Body of pancreas (tissue), 4 donors: ENCODE measurements around the gene DNAJA4. TPM values are rescaled to one million over a fixed set of nuclear protein-coding genes. Genes with fewer than 3 reads are reported as not detected.

Source experiments
- ATAC-seq: fragments of 150-250 bp; one replicate; pipeline ENCODE4 v1.9.1; 2016
- DNase-seq, 4 donors: peaks; one replicate each; pipeline ENCODE4 v3.0.0-alpha.2; 2019
- H3K27ac ChIP-seq, 4 donors: fragments of 200-600 bp; sonication (generic); 1 replicate in 3 of 4; 2 replicates in 1 of 4; pipeline versions ENCODE4 v1.5.1 to v1.6.1; 2016 to 2019; ENCODE audit warnings: mild to moderate bottlenecking in 1 of 4, mixed read lengths in 1 of 4, moderate library complexity in 1 of 4
- H3K27me3 ChIP-seq, 2 donors: fragments of 200-600 bp; sonication (generic); one replicate each; pipeline ENCODE4 v1.6.0; 2016; ENCODE audit warnings: mild to moderate bottlenecking in 1 of 2
- H3K36me3 ChIP-seq, 2 donors: fragments of 200-600 bp; sonication (generic); replicated peaks in 1 of 2; 2 replicates each; pipeline ENCODE4 v1.5.1; 2016; ENCODE audit warnings: low read depth in 2 of 2; ENCODE audit not compliant: insufficient read depth in 1 of 2
- H3K4me1 ChIP-seq: fragments of 200-600 bp; sonication (generic); one replicate; pipeline ENCODE4 v1.6.0; 2016
- H3K4me3 ChIP-seq, 2 donors: fragments of 200-600 bp; sonication (generic); 1 replicate in 1 of 2; 2 replicates in 1 of 2; pipeline ENCODE4 v1.5.1; 2016 to 2019
- H3K9me3 ChIP-seq, 3 donors: fragments of 200-600 bp; sonication (generic); 1 replicate in 2 of 3; 2 replicates in 1 of 3; pipeline ENCODE4 v1.5.1; 2016
- CTCF ChIP-seq, 7 experiments: fragments of 450-650 bp in 4 of 7; fragments of 200-600 bp in 3 of 7; sonication (generic) in 3 of 7; IDR thresholded peaks; one replicate each; pipeline ENCODE4 v1.5.1; 2016 to 2019; ENCODE audit warnings: antibody characterized with exemption in 7 of 7
- POLR2A ChIP-seq, 3 donors: fragments of 450-650 bp; IDR thresholded peaks; one replicate each; pipeline ENCODE4 v1.6.1; 2016; ENCODE audit warnings: antibody characterized with exemption in 3 of 3, mild to moderate bottlenecking in 2 of 3
- WGBS, 2 donors: methylation state at CpG; one replicate each; pipeline ENCODE4 v1.1.5; 2017; 5-methylcytosine and 5-hydroxymethylcytosine counted together
- intact Hi-C: fragments of 100-400 bp; cut with DNase I; formaldehyde crosslinking; loops from one replicate; pipeline ENCODE4 v1.15.1; 2023
- total RNA-seq, 2 donors: library from RNA; depleted of rRNA; stranded (reverse); fragments of >200 nt; gene quantifications; one replicate each; pipeline ENCODE4 v1.1.0, GENCODE V29; 2016

The DNAJA4 gene
- total RNA-seq, 2 donors from 2014 or later, result 5.9 to 8.0 TPM

- Histone ChIP-seq H3K27me3 (no peaks in the 10 kb centered on the region), H3K4me1 (no peaks in the 10 kb centered on the region), H3K9me3 (no peaks in the 10 kb centered on the region), H3K4me3 (no peak overlapping the region), H3K27ac (no peak overlapping the region), H3K36me3 (no peaks in the 10 kb centered on the region)
- TF ChIP-seq CTCF (IDR thresholded peaks at IDR 0.05) (no peak), POLR2A (IDR thresholded peaks at IDR 0.05) (no peak)
- WGBS, 2 donors, result 74 to 77% methylated on average over 3 of the region's 3 CpGs
- DNase-seq, result no peak
- no peak for ATAC-seq
- intact Hi-C loops, result no loop called here
Observed at GRCh38 chr15:78257681-78258080, 6.7 kb upstream of the DNAJA4 start.

- DNase-seq (no peak), ATAC-seq (no peak)
- H3K9me3 ChIP-seq, result no peaks in the 10 kb centered on the region
- TF ChIP-seq POLR2A (IDR thresholded peaks at IDR 0.05) (no peak), CTCF (IDR thresholded peaks at IDR 0.05) (no peak)
- H3K4me1 ChIP-seq, result peaks cover 4% of the 10 kb centered on the region
- no peaks in the 10 kb centered on the region for H3K27me3 ChIP-seq
- WGBS, 2 donors, result 79 to 84% methylated on average over 3 of the region's 3 CpGs
- H3K4me3 ChIP-seq, result no peak overlapping the region
- H3K27ac ChIP-seq, result no peak overlapping the region
- intact Hi-C loops, result no loop called here
- H3K36me3 ChIP-seq, result no peaks in the 10 kb centered on the region
Observed at GRCh38 chr15:78259232-78259631, 5.1 kb upstream of the DNAJA4 start.

DNA sequence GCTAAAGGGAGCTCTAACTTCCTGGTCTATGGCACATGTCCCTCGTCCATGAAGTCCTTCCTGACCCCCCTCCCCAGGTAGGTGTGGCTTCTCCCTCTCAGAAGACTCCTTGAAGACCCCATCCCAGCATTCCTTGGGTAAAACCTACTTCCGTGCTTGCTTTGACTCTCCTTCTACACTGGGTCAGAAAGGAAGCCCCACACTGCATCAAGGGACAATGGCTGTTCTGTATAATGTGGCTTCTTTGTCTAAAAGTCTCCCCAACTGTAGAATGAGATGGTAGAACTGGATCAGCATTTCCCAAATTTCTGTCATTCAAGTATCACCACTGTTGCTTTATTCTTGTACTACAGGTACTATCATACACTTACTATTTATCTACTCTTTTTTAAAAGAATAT lies 3.9 kb upstream of the DNAJA4 start:
- Histone ChIP-seq H3K4me3 (no peak overlapping the region), H3K27ac (no peak overlapping the region), H3K9me3 (no peaks in the 10 kb centered on the region), H3K4me1 (peaks cover 13% of the 10 kb centered on the region), H3K36me3 (no peaks in the 10 kb centered on the region), H3K27me3 (no peaks in the 10 kb centered on the region)
- 78 to 79% methylated on average over 2 of the region's 2 CpGs for WGBS, 2 donors
- intact Hi-C loops, result no loop called here
- TF ChIP-seq CTCF (IDR thresholded peaks at IDR 0.05) (no peak), POLR2A (IDR thresholded peaks at IDR 0.05) (no peak)
- DNase-seq (no peak), ATAC-seq (no peak)

DNA sequence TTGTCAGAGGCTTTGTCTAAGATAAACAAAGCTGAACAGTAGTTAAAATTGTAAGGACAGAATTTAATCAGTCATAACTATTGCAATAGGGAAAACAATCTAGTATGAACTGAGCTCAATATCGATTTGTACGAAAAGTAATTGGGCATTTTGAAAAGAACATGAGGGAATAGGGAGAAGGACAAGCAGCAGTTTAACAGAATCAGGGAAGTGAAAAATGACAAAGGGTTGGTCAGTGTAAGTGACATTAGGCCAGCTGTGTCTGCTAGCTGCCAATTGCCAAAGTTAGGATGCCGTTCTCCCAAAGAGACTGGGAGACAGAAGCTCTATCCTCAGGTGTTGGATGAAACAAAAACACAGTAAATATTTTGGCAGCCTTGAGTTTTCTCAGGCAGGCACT lies 3.3 kb upstream of the DNAJA4 start:
- TF ChIP-seq POLR2A (IDR thresholded peaks at IDR 0.05), result no peak
- TF ChIP-seq CTCF (IDR thresholded peaks at IDR 0.05), result no peak
- intact Hi-C loops, result no loop called here
- WGBS, 2 donors, result 28 to 42% methylated on average over 3 of the region's 3 CpGs
- H3K27me3 ChIP-seq, result no peaks in the 10 kb centered on the region
- peaks cover 18% of the 10 kb centered on the region for H3K4me1 ChIP-seq
- DNase-seq (no peak), ATAC-seq (no peak)
- H3K9me3 ChIP-seq, result no peaks in the 10 kb centered on the region
- H3K4me3 ChIP-seq, result no peak overlapping the region
- no peaks in the 10 kb centered on the region for H3K36me3 ChIP-seq
- H3K27ac ChIP-seq, result no peak overlapping the region

DNA sequence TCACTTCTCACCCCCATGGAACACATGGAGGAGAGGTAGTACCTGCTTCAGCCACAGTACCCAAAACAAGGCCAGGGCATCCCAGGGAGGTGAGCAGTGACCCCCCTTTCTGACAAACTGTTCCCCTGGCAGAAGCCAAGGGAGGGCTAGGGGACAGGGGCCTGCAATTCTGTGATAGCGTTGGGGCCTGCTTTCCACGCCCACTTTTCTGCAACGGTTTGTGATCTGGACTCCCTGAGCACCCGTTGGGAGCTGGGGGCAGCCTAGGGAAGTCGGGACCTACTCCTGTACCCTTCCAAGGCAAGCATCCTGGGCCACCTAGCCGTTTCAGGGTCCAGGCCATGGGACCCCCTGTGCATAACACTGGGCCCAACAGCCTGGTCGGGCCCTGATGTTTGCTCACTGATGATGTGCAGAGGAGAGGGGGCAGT lies 996 bp upstream of the DNAJA4 start:
- DNase-seq (no peak), ATAC-seq (no peak)
- 93 to 100% methylated on average over 1 to 6 of the region's 7 CpGs for WGBS, 2 donors
- Histone ChIP-seq H3K9me3 (no peaks in the 10 kb centered on the region), H3K36me3 (no peaks in the 10 kb centered on the region), H3K4me1 (peaks cover 25% of the 10 kb centered on the region), H3K27me3 (no peaks in the 10 kb centered on the region), H3K4me3 (no peak overlapping the region), H3K27ac (no peak overlapping the region)
- intact Hi-C loops, result no loop called here
- TF ChIP-seq POLR2A (IDR thresholded peaks at IDR 0.05) (no peak), CTCF (IDR thresholded peaks at IDR 0.05) (no peak)
